ENCODE results near the gene FAU.

The FAU gene

GRCh38 chr11:65089621-65090020, 32.3 kb downstream of the FAU start:
- Histone ChIP-seq H3K27ac (ENCODE audit: extremely low read depth, low read depth, low read length) (no peak overlapping the region), H3K4me1 (ENCODE audit: control insufficient read depth, insufficient read depth, low read length) (no peaks in the 10 kb centered on the region), H3K4me3 (ENCODE audit: low read depth, low read length) (no peak overlapping the region), H3K9me3 (ENCODE audit: control insufficient read depth, insufficient read depth, low read depth, low read length) (no peaks in the 10 kb centered on the region), H3K36me3 (ENCODE audit: control insufficient read depth in 2 of 2, insufficient read depth in 1 of 2, low read length in 2 of 2) (peaks cover 0 to 49% of the 10 kb centered on the region in 2 experiments; a peak in 1 of 3 replicates)
- CTCF ChIA-PET = no interaction called here
- POLR2A ChIA-PET = interaction anchor here (1.0 to 1.2 kb wide), 2 partner anchors 21 to 32 kb away, joined by 3 read pairs; partner anchors contain the start of genes FAU and MRPL49
- TF ChIP-seq ZBTB48 (tag by site-specific recombination; IDR thresholded peaks at IDR 0.05) (no peak), ZNF548 (tag by site-specific recombination; IDR thresholded peaks at IDR 0.05) (no peak), ZNF624 (tag by site-specific recombination; IDR thresholded peaks at IDR 0.05) (no peak), ZNF645 (tag by site-specific recombination; IDR thresholded peaks at IDR 0.05) (no peak), PATZ1 (tag by site-specific recombination; IDR thresholded peaks at IDR 0.05) (no peak), GLIS1 (tag by site-specific recombination; IDR thresholded peaks at IDR 0.05) (no peak), KLF17 (tag by site-specific recombination; IDR thresholded peaks at IDR 0.05) (no peak), ZNF48 (tag by site-specific recombination; IDR thresholded peaks at IDR 0.05) (no peak), ZNF211 (tag by site-specific recombination; IDR thresholded peaks at IDR 0.05; ENCODE audit: low read depth) (no peak)

- ChIA-PET CTCF (interaction anchor here (0.6 kb wide), 1 partner anchor 16 kb away, joined by 3 read pairs; no protein-coding TSS in a partner anchor), POLR2A (no interaction called here)
- H3K36me3 ChIP-seq (ENCODE audit: control insufficient read depth in 2 of 2, insufficient read depth in 1 of 2, low read length in 2 of 2) = peaks cover 0 to 51% of the 10 kb centered on the region in 2 experiments; a peak in 1 of 3 replicates
These were observed 34.1 kb downstream of the FAU start for GRCh38 chr11:65087827-65088226.

More at GRCh38 chr11:65087827-65088226, 34.1 kb downstream of the FAU start:
- Histone ChIP-seq H3K4me1 (ENCODE audit: control insufficient read depth, insufficient read depth, low read length) (peaks cover 2% of the 10 kb centered on the region; the same call in 1 of the 2 replicates), H3K9me3 (ENCODE audit: control insufficient read depth, insufficient read depth, low read depth, low read length) (no peaks in the 10 kb centered on the region), H3K27ac (ENCODE audit: extremely low read depth, low read depth, low read length) (no peak overlapping the region), H3K4me3 (ENCODE audit: low read depth, low read length) (no peak overlapping the region)
- TF ChIP-seq ZFP41 (tag by site-specific recombination; IDR thresholded peaks at IDR 0.05; ENCODE audit: borderline replicate concordance) (no peak), OVOL3 (tag by site-specific recombination; IDR thresholded peaks at IDR 0.05) (no peak), AEBP2 (tag by site-specific recombination; IDR thresholded peaks at IDR 0.05; ENCODE audit: borderline replicate concordance) (no peak), ZNF426 (tag by site-specific recombination; IDR thresholded peaks at IDR 0.05) (no peak), ZNF654 (tag by site-specific recombination; IDR thresholded peaks at IDR 0.05; ENCODE audit: low read depth) (no peak), HOXD13 (CRISPR knock-in tag; IDR thresholded peaks at IDR 0.05; ENCODE audit: borderline replicate concordance) (no peak), ZNF664 (tag by site-specific recombination; IDR thresholded peaks at IDR 0.05) (no peak), ZBTB20 (tag by site-specific recombination; IDR thresholded peaks at IDR 0.05) (no peak), ZNF433 (tag by site-specific recombination; IDR thresholded peaks at IDR 0.05; ENCODE audit: low read depth) (no peak), ZBTB48 (tag by site-specific recombination; IDR thresholded peaks at IDR 0.05) (no peak), ZNF843 (tag by site-specific recombination; IDR thresholded peaks at IDR 0.05) (no peak), OSR2 (tag by site-specific recombination; IDR thresholded peaks at IDR 0.05) (no peak), ZNF2 (tag by site-specific recombination; IDR thresholded peaks at IDR 0.05) (no peak), ZBTB17 (tag by site-specific recombination; IDR thresholded peaks at IDR 0.05) (no peak), PRDM10 (tag by site-specific recombination; IDR thresholded peaks at IDR 0.05) (no peak), ZNF513 (tag by site-specific recombination; IDR thresholded peaks at IDR 0.05) (no peak), BCL11A (tag by site-specific recombination; IDR thresholded peaks at IDR 0.05; ENCODE audit: low read depth) (no peak)

Data from HEK293 (cell line).